IPS DF 19.7 (cell line): ENCODE data around the gene SLFN13.
"Not testable (repeated sequence)": the region's sequence is repeated elsewhere in the genome, so short reads cannot be mapped to it uniquely, and the experiment has no call there.

Source experiments
- DNase-seq: peaks from one replicate; pipeline ENCODE4 v3.0.0-alpha.2; 2013; ENCODE audit warnings: low read depth, low spot score

The SLFN13 gene

DNA sequence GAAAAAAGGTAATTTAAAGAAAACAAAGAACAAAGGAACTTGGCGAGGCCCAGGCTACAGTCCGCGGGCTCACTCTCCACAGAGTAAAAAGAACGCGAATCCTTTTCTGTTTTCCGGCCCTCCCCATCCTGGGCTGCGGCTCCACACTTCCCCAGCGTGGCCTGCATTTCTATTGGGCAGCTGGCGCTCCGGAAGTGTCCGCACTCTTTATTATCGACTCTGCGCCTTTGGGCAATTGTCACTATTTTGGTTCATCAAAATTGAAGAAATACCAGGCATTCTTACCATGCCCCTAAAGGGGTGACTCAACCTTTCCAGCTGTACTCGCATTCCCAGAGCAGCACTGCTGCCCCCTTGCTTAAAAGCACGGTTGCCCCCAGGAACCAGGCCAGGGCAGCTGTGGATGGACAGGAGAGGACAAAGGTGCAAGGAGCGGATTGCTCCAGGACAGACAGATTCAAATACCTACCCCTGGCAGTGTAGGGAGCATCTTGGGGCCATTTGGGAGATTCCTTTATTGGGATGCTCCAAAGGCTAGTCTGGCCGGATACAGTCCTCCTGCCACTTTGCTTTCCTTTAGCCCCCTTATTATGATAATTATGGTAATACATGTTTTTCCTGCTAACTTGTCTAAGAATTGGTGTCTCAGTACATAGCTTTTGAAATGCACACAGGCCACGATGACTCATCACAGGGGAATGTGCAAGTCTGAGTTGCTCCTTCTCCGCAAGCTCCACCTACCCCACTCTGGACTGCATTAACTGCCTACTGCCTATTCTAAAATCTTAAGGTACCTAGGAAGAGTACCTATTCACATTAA is 15.3 kb downstream of the SLFN13 start:
- peak; percentile 100 for DNase-seq

GRCh38 chr17:35432176-35433074 is 16.1 kb downstream of the SLFN13 start, which contains the start of gene SLFN12:
Gene SLFN12 (minus strand): TSS chr17:35432500. CDS start chr17:35423028, 9,472 bp downstream.
- DNase-seq = peak; percentile 91

- no peak for DNase-seq
These were observed 18.9 kb downstream of the SLFN13 start for GRCh38 chr17:35429702-35430101.

GRCh38 chr17:35428229-35428628 is 20.3 kb downstream of the SLFN13 start:
- no peak for DNase-seq

GRCh38 chr17:35423761-35424160 is 24.8 kb downstream of the SLFN13 start:
- DNase-seq = no peak

DNA sequence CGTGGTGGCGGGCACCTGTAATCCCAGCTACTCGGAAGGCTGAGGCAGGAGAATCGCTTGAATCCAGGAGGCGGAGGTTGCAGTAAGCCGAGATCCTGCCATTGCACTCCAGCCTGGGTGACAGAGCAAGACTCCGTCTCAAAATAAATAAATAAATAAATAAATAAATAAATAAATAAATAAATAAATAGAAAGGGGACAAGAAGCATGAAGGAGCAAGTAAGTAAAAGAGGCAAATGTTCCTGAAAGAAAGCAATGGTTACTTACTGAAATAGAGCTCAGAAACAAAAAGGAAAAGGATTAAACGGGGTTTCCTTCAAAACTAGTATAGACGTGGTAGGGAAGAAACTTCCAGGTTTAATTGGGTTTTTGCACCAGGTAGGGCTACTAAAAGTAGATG is 27.5 kb downstream of the SLFN13 start:
- DNase-seq = not testable (repeated sequence)

DNA sequence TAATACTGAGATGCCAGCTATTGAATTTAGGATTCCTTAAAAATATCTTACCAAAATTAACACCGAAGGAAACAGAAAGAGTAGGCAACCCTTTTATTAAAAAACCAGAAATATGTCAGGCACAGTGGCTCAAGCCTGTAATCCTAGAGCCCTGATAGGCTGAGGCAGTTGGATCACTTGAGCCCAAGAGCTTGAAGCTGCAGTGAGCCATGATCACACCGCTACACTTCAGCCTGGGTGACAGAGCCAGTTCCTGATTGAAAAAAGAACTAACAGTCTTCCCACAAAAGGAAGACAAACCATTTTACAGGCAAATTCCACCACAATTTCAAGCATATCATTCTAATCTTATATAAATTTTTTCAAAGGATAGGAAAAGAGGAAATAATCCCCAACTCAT is 31.9 kb downstream of the SLFN13 start:
- DNase-seq = no peak

DNA sequence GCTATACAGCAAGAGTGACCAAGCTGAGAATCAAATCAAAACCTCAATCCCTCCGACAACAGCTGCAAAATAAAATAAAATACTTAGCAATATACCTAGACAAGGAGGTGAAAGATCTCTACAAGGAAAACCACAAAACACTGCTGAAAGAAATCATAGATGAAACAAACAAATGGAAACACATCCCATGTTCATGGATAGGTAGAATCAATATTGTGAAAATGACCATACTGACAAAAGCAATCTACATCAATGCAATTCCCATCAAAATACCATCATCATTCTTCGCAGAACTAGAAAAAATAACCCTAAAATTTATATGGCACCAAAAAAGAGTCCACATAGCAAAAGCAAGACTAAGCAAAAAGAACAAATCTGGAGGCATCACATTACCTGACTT is 33.9 kb downstream of the SLFN13 start:
- not testable (repeated sequence) for DNase-seq

DNA sequence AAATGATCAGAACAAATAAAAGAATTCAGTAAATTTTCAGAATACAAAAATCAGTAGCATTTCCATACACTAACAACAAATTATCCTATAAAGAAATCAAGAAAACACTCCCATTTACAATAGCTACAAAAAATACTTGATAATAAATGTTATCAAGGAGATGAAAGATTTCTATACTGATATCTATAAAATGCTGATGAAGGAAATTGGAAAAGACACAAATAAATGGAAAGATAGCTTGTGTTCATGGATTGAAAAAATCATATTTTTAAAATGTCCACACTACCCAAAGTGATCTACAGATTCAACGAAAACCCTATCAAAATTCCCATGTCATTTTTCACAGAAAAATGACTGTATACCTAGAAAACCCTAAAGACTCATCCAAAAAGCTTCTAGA is 34.3 kb downstream of the SLFN13 start:
- DNase-seq = no peak

GRCh38 chr17:35407531-35407930 is 41.0 kb downstream of the SLFN13 start:
- DNase-seq = no peak

- no peak for DNase-seq
These were observed 42.0 kb downstream of the SLFN13 start for GRCh38 chr17:35406568-35406967.

DNA sequence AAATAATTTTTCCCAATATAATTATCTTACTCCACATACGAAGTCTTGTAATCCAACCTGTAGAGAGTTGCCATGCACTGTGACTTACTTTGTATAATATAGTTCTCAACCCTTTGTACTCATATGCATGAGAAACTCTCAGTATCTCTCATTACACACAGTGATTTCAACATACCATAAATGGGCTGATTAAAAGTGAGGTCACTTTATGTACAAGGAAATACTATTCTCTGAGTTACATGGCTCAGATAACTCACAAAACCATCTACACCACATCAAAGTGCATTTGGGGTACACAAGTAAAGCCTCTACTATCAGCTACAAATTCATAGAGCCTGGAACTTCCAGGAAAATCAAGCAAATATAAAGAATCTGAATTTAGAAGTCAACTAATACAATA is 44.2 kb downstream of the SLFN13 start:
- no peak for DNase-seq

DNA sequence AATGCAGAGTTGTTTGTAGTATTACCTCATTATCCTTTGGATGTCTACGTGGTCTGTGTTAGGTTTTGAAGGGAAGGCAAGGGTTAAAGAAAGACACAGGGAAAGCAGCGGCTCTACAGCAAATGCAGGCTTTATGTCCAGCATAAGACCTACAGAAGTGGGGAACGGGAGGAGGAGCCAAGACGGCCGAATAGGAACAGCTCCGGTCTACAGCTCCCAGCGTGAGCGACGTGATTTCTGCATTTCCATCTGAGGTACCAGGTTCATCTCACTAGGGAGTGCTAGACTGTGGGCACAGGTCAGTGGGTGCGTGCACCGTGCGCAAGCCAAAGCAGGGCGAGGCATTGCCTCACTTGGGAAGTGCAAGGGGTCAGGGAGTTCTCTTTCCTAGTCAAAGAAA is 54.8 kb downstream of the SLFN13 start:
- DNase-seq = not testable (repeated sequence)

GRCh38 chr17:35390663-35391062 is 57.9 kb downstream of the SLFN13 start:
- DNase-seq = no peak

DNA sequence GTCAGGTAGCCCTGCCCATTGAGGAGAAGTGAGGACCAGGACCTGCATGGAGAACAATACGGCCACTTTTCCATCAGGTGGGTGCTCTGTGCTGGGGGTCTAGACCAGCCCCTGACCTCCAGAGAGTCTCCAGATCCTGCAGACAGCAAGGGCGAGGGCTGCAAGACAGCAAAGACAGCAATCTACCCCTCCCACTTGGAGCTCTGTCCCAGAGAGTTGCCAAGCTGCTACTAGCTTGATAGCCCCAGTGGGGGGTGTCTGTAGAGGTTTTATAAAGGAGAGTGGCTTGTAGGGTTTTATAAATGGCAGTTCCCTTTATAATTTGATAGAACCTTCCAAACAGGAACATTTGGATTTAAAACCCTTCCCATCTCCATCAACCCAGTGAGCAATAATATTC is 58.4 kb downstream of the SLFN13 start:
- DNase-seq = no peak

GRCh38 chr17:35387496-35387895 is 61.1 kb downstream of the SLFN13 start:
- no peak for DNase-seq
